DOHH2 (cell line): ENCODE measurements around the gene LRTM1.

Experiments used
- H3F3A ChIP-seq: fragments of 200-600 bp; sonication (generic), shearing (Covaris generic); 2 replicates; pipeline ENCODE4 v1.6.0; 2016; ENCODE audit warnings: antibody characterized with exemption, mild to moderate bottlenecking; ENCODE audit not compliant: control insufficient read depth, insufficient read depth
- H3K27ac ChIP-seq: fragments of 200-600 bp; sonication (generic); 2 replicates; pipeline ENCODE4 v1.5.1; 2014; ENCODE audit warnings: low read depth, mild to moderate bottlenecking, low read length, moderate library complexity
- H3K27me3 ChIP-seq: fragments of 200-600 bp; sonication (generic); 2 replicates; pipeline ENCODE4 v1.6.1; 2014; ENCODE audit warnings: mild to moderate bottlenecking, low read length, mixed read lengths; ENCODE audit not compliant: control insufficient read depth
- H3K36me3 ChIP-seq: fragments of 200-600 bp; sonication (generic); 2 replicates; pipeline ENCODE4 v1.6.1; 2014; ENCODE audit warnings: mild to moderate bottlenecking, low read length, moderate library complexity, mixed read lengths; ENCODE audit not compliant: control insufficient read depth
- H3K4me1 ChIP-seq: fragments of 200-600 bp; sonication (generic); 2 replicates; pipeline ENCODE4 v1.6.1; 2014; ENCODE audit warnings: mild to moderate bottlenecking, low read length, mixed read lengths; ENCODE audit not compliant: control insufficient read depth
- H3K4me2 ChIP-seq: fragments of 200-600 bp; sonication (generic); 2 replicates; pipeline ENCODE4 v1.6.0; 2014; ENCODE audit warnings: mild to moderate bottlenecking, low read length, moderate library complexity
- H3K4me3 ChIP-seq: fragments of 200-600 bp; sonication (generic); 2 replicates; pipeline ENCODE4 v1.5.1; 2014; ENCODE audit warnings: mild to moderate bottlenecking, low read length, mixed read lengths
- H3K79me2 ChIP-seq: fragments of 200-600 bp; sonication (generic); 2 replicates; pipeline ENCODE4 v1.6.1; 2014; ENCODE audit warnings: mild to moderate bottlenecking, low read length, mixed read lengths; ENCODE audit not compliant: control insufficient read depth
- H3K9me2 ChIP-seq: fragments of 200-600 bp; sonication (generic); replicated peaks from 2 replicates; pipeline ENCODE4 v1.6.1; 2014; ENCODE audit warnings: mild to moderate bottlenecking, low read length, mixed read lengths; ENCODE audit not compliant: control insufficient read depth
- H3K9me3 ChIP-seq: fragments of 200-600 bp; sonication (generic); 2 replicates; pipeline ENCODE4 v1.6.1; 2014; ENCODE audit warnings: antibody characterized with exemption, low read length, mixed read lengths; ENCODE audit not compliant: control insufficient read depth, insufficient read depth
- H4K20me1 ChIP-seq: fragments of 200-600 bp; sonication (generic); 2 replicates; pipeline ENCODE4 v1.6.0; 2014; ENCODE audit warnings: low read depth, mild to moderate bottlenecking, antibody characterized with exemption, low read length, moderate library complexity; ENCODE audit not compliant: control insufficient read depth, insufficient read depth
- EZH2phosphoT487 ChIP-seq: fragments of 200-600 bp; sonication (generic); IDR thresholded peaks from 2 replicates; pipeline ENCODE4 v1.6.1; 2017; ENCODE audit warnings: borderline replicate concordance, mild to moderate bottlenecking, antibody characterized with exemption, low read length, moderate library complexity, mixed read lengths
- TF ChIP-seq, protein P1 (sequence below): fragments of 200-600 bp; sonication (generic); IDR thresholded peaks from one replicate; pipeline ENCODE4 v1.5.1; 2014; ENCODE audit warnings: antibody characterized with exemption, mild to moderate bottlenecking, low read depth, low read length; ENCODE audit not compliant: poor library complexity, severe bottlenecking

LRTM1 gene

DNA sequence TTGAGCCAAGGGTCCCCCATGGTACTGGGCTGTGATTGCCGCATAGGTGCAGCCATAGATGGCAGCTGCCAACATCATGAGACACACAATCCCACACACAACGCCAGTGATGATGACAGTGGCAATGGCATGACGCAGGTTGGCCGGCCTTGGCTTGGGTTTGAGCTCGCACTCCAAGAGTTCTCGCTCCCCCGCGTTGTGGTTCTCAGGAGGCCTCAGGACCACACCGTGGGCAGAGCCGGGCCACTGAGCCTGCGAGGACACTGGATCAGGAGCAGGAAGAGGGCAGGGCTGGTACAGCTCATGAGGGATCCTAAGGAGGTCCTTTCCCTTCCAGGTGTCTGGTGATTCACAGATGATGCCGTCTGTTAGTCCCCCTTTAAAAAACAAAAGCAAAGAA is 9.3 kb downstream of the LRTM1 start:
- no peaks in the 10 kb centered on the region for H3K9me2 ChIP-seq
- TF ChIP-seq, protein P1, sequence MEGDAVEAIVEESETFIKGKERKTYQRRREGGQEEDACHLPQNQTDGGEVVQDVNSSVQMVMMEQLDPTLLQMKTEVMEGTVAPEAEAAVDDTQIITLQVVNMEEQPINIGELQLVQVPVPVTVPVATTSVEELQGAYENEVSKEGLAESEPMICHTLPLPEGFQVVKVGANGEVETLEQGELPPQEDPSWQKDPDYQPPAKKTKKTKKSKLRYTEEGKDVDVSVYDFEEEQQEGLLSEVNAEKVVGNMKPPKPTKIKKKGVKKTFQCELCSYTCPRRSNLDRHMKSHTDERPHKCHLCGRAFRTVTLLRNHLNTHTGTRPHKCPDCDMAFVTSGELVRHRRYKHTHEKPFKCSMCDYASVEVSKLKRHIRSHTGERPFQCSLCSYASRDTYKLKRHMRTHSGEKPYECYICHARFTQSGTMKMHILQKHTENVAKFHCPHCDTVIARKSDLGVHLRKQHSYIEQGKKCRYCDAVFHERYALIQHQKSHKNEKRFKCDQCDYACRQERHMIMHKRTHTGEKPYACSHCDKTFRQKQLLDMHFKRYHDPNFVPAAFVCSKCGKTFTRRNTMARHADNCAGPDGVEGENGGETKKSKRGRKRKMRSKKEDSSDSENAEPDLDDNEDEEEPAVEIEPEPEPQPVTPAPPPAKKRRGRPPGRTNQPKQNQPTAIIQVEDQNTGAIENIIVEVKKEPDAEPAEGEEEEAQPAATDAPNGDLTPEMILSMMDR: no peak
- no peak for TF ChIP-seq EZH2phosphoT487

GRCh38 chr3:54917862-54918261 is 10.0 kb downstream of the LRTM1 start:
- Histone ChIP-seq H3K36me3 (no peaks in the 10 kb centered on the region), H3K9me2 (no peaks in the 10 kb centered on the region), H3K27ac (no peak overlapping the region), H3K4me3 (no peak overlapping the region), H3K27me3 (no peaks in the 10 kb centered on the region), H3K79me2 (no peaks in the 10 kb centered on the region), H3K4me2 (no peak overlapping the region), H3F3A (no peaks in the 10 kb centered on the region), H3K4me1 (no peaks in the 10 kb centered on the region), H3K9me3 (no peaks in the 10 kb centered on the region; the same call in 1 of the 2 replicates), H4K20me1 (no peaks in the 10 kb centered on the region)
- TF ChIP-seq, protein P1: no peak
- no peak for TF ChIP-seq EZH2phosphoT487

More for the DNA sequence above, 9.3 kb downstream of the LRTM1 start:
- Histone ChIP-seq H3K4me3 (no peak overlapping the region), H3K27ac (no peak overlapping the region), H3F3A (no peaks in the 10 kb centered on the region), H3K79me2 (no peaks in the 10 kb centered on the region), H3K4me2 (no peak overlapping the region), H3K4me1 (no peaks in the 10 kb centered on the region), H3K9me3 (no peaks in the 10 kb centered on the region; the same call in 1 of the 2 replicates), H4K20me1 (no peaks in the 10 kb centered on the region), H3K27me3 (no peaks in the 10 kb centered on the region), H3K36me3 (no peaks in the 10 kb centered on the region)

GRCh38 chr3:54917174-54917573 is 10.7 kb downstream of the LRTM1 start:
- H3K9me3 ChIP-seq: no peaks in the 10 kb centered on the region; the same call in 1 of the 2 replicates
- H3K4me3 ChIP-seq: no peak overlapping the region
- no peaks in the 10 kb centered on the region for H3K79me2 ChIP-seq
- no peaks in the 10 kb centered on the region for H3F3A ChIP-seq
- H3K27ac ChIP-seq: no peak overlapping the region
- H3K4me2 ChIP-seq: no peak overlapping the region
- TF ChIP-seq, protein P1: no peak
- TF ChIP-seq EZH2phosphoT487: no peak
- H4K20me1 ChIP-seq: no peaks in the 10 kb centered on the region
- no peaks in the 10 kb centered on the region for H3K4me1 ChIP-seq
- H3K9me2 ChIP-seq: no peaks in the 10 kb centered on the region
- no peaks in the 10 kb centered on the region for H3K36me3 ChIP-seq
- no peaks in the 10 kb centered on the region for H3K27me3 ChIP-seq
